ENCODE results near the gene ASPG.
"Not testable (repeated sequence)": the region's sequence is repeated elsewhere in the genome, so short reads cannot be mapped to it uniquely, and the experiment has no call there.

Gene ASPG

DNA sequence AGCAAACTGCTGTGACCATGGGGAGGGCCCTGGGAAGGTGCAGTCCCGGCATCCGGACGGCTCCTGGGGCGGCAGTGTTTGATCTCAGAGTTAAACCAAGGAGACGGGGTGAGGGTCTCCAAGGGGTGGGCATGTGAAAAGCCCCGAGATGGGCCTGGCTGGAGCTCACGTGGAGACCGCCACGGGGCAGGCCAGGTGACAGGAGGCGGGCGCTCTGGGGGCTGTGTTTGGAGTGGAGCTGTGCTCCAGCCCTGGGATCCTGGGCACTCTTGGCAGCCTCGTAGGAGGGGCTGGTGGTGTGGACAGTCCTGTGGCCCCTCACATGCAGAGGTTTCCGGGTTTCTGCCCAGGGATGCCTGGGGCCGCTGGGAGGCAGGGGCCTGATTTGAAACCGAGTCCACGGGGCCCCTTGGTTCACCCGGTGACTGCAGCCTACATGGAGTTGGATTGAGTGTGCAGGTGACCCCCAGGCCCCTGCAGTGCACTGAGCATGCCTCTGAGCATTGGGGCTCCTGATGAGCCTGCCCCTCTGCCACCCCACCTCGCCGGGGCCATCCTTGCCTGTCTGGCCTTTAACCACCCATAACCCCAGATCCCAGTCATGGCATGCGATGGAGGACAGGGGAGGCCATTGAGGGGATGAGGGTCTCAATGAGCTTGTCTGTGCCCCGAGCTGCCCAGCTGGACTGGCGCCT lies 61.3 kb downstream of the ASPG start:
- no peak for DNase-seq (ENCODE audit: low spot score)

GRCh38 chr14:104147346-104148125 lies 62.0 kb downstream of the ASPG start:
- DNase-seq (ENCODE audit: low spot score): no peak

GRCh38 chr14:104148433-104149277 lies 63.2 kb downstream of the ASPG start:
- DNase-seq (ENCODE audit: low spot score): no peak

DNA sequence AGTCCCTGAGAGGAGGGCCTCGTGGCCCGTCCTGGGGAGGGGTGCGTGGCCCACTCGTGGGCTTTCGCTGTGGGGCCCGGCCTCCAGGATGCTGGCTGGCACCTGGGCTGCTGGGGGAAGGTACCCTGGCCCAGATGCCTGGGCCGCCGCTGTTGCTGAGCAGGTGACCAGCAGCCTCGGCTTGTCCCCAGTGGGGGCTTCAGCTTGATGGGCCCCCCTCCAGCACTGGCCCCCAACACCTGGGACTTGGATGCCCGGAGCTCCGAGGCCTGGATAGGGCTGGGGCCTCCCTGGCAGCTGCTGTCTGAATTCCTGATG lies 63.7 kb downstream of the ASPG start:
- DNase-seq (ENCODE audit: low spot score): no peak

GRCh38 chr14:104149617-104150135 lies 64.2 kb downstream of the ASPG start:
- no peak for DNase-seq (ENCODE audit: low spot score)

GRCh38 chr14:104150136-104151025 lies 64.9 kb downstream of the ASPG start:
- no peak for DNase-seq (ENCODE audit: low spot score)

DNA sequence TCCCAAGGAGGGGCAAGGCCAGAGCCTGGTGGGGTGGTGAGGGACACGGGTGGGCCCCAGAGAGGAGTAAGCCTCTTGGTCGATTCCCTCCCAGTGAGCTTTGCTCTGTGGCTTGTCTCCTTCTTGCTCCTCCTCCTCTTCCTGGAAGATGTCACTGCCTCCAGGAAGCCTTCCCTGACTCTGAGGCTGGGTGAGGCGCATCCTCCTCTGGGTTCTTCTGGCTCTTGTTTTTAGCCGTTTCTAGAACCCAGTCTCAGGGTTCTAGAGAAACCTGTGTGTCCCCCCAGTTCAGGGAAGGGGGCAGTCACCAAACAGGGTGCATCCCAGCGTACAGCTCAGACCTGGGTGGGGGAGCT lies 65.5 kb downstream of the ASPG start:
- DNase-seq (ENCODE audit: low spot score): no peak

DNA sequence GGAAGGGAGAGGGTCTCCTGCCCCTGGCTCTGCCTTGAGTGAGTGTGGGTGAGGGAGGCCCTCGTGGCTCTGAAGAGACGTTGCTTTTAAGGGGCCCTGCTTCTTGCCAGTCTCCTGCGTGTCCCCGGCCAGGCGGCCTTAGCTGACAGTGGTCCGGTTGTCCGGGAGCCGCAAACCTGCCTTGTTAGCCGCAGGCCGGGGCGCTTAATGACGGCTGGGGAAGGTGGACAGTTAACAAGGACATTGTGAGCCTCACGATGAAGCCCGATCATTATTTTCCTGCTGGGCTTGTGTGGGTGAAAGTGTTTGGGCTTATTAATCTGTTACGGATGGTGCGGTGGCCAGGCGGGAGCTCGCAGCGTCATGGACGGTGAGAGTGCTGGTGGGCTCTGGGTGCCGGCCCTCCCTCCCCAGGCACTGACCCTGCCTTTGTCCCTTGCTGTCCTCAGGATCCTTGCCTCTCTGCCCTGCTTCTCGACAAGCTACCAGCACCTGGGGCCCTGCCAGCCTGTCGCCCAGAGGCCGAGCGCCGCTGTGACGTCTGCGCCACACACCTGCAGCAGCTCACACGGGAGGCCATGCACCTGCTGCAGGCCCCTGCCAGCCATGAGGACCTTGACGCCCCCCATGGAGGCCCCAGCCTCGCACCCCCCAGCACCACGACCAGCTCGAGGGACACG lies 66.2 kb downstream of the ASPG start:
- no peak for DNase-seq (ENCODE audit: low spot score)

DNA sequence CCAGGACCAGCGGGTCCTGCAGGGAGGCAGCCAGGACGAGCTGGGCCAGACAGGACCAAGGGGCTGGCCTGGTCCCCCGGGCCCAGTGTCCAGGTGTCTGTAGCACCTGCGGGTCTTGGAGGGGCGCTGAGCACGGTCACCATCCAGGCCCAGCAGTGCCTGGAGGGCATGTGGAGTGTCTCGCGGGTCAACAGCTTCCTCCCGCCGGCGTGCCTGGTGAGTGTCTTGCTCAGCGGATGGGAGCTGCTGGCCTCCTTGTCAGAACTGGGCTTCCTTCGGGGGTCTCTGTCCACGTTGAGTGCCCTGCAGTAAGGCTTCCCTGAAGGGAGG lies 66.7 kb downstream of the ASPG start:
- no peak for DNase-seq (ENCODE audit: low spot score)

- DNase-seq (ENCODE audit: low spot score): no peak
Measured at GRCh38 chr14:104152686-104153393, 67.3 kb downstream of the ASPG start.

DNA sequence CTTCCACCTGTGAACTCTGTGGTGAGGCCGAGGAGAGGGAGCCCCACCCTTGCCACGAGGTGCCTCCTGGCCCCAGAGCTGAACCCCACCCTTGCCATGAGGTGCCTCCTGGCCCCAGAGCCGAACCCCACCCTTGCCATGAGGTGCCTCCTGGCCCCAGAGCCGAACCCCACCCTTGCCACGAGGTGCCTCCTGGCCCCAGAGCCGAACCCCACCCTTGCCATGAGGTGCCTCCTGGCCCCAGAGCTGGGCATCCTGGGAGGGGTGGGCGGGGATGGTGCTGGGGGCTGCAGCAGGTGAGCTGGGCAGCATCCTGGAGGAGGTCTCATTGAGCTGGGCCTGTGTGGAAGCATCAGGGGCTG lies 67.9 kb downstream of the ASPG start:
- not testable (repeated sequence) for DNase-seq (ENCODE audit: low spot score)

DNA sequence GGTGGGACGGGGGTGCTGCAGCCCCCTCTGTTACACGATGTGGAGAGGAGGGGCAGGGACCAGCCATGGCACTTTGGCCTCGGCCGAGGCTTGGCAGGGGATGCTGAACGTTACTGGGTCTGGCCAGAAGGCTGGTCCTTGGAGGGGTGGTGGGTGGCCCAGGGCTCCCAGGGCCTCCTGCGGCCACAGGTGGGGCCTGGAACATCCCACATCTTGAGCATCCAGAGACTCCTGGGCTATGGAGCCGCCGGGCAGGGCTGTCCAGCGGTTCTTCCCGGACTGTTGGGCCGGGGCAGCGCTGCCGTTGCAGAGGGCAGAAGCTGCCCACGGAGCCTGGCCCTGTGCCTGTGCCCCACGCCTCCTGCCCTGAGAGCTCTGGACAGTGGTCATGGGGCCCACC lies 68.7 kb downstream of the ASPG start:
- DNase-seq (ENCODE audit: low spot score): no peak

- DNase-seq (ENCODE audit: low spot score): no peak
Measured at GRCh38 chr14:104155513-104155912, 70.0 kb downstream of the ASPG start.

DNA sequence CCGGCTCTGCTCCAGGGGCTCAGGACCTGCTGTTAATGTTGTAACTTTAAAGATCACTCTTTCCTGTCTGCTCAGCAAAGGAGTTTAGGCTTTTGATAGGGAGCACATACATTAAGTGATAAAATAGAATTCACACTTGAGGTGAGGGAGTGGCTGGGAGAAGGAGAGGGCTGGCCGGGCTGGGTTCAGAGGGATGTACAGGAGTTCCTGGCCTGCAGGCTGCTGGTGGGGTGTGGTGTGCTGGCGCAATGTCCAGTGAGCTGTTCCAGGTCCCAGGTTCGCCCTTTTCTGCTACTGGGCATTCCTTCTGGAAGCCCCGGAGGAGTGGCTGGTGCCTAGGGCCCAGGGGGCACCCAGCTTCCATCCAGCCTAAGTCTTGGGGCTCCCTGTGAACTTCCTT lies 70.6 kb downstream of the ASPG start:
- DNase-seq (ENCODE audit: low spot score): no peak

DNA sequence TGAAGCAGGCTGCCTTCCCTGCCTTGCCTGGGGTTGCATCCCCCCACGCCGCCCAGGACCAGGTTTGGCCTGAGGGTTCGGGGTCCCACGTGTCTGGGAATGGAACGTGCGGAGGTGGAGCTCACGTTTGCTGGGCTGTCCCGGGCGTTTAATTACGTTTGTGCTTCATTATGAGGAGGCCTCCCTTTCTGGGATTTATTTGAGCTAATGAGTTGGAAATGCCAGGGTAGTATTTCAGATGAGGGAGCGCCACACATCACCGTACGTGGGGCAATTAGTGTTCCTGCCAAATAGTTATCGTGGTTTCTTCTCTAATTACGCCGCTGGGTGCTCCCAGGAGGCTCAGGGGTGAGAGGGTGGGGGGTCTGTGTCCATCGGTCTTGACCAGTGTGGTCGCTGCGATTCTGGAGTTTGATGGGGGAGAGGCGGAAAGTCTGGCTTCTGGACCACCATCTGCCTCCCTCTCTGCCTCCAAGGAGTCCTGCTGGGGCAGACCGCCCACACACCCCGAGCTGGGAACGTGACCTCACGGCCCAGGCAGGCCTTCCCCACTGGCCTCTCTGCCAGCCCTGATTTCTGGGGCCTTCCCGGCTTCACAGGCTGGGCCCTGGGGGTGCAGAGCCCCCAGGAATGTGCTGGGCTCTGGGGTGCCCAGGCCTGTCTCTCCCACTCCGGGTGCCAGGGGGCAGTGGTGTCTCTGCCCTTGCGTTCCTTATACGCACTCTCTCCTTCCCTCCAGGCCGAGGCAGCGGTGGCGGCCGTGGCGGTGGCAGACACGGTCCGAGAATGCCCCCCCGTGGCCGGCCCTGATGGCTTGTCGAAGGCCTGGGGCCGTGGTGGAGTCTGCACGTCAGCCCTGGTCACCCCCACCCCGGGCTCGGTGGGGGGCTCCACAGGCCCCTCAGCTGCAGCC lies 71.8 kb downstream of the ASPG start:
- DNase-seq (ENCODE audit: low spot score): no peak

GRCh38 chr14:104158827-104159798 lies 73.6 kb downstream of the ASPG start:
- no peak for DNase-seq (ENCODE audit: low spot score)

- no peak for DNase-seq (ENCODE audit: low spot score)
Measured at GRCh38 chr14:104159990-104160389, 74.5 kb downstream of the ASPG start.

GRCh38 chr14:104161602-104162367 lies 76.3 kb downstream of the ASPG start:
- no peak for DNase-seq (ENCODE audit: low spot score)
